NCI-H1417 (cell line): ENCODE data around the gene EPG5.
"Not testable (repeated sequence)": the region's sequence is repeated elsewhere in the genome, so short reads cannot be mapped to it uniquely, and the experiment has no call there.

Experiments used
- DNase-seq, 3 experiments: peaks; one replicate each; lab custom pipeline; 2025; lab: John Stamatoyannopoulos, UW

EPG5 gene

DNA sequence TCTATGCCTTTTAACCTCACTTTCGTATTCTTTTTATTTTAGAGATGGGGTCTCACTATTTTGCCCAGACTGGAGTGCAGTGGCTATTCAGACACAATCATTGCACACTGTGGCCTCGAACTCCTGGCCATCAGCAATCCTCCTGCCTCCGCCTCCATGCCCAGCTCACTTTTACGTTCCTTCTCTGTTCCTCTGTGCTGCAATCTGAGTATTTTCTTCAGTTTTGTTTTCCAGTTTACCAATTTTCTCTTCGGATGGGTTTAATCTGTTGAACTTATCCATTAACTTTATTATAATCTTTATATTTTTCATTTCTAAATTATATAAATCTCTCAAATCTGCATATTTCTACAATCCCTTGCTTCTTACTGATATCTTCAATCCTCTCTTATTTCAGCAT is 103.0 kb downstream of the EPG5 start:
- no peak for DNase-seq

DNA sequence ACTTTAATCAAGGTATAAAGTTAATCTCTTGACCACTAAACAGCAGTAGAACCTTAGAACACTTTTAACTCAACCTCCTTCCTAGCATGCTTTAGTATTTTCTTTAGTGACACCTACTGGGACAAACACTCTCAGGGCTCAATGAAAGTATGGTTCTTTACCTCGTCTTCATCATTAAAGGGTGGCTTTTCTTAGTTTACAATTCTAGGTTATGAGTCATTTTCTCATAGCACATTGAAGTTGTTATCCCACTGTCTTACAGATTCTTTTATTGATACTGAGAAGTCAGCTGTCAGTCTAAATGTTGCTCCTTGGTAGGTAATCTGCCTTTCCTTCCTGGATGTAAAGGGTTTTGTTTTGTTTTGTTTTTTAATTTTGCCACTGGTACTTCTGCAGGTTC is 103.7 kb downstream of the EPG5 start:
- no peak for DNase-seq

DNA sequence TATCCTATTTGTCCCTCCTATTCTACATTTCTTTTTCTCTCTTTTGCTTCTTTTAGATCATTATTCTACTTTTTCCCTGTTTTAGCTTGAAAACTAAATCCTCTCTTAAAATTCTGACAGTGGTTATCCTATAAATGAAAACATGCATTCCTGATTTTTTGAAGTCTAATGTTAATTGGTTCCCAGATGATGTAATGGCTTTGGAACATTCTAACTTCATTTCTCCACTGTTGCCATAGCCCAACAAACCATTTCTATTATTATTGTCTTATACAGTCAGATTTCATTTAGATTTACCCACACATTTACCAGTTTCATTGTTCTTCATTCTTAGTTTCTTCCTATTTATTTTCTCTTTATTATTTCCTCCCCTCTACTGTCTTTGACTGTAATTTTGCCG is 105.2 kb downstream of the EPG5 start:
- no peak for DNase-seq

DNA sequence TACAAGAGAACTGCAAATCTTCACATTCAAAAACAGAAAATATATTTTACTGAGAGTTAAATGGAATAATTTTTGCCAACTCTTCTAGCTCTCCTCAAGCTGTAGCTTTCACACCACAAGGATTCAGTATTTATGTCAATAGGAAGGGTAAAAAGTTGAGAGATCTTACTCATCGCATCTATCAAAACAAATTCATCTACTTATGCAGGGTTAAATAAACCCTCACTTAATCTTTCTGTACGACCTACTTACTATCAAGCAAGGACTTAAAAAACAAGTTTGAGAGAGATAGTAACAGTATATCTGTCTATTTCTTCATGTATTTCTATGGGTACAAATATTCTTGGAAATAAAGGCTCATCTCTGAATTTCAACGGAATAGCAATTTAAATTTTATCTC is 106.2 kb downstream of the EPG5 start:
- DNase-seq = no peak

DNA sequence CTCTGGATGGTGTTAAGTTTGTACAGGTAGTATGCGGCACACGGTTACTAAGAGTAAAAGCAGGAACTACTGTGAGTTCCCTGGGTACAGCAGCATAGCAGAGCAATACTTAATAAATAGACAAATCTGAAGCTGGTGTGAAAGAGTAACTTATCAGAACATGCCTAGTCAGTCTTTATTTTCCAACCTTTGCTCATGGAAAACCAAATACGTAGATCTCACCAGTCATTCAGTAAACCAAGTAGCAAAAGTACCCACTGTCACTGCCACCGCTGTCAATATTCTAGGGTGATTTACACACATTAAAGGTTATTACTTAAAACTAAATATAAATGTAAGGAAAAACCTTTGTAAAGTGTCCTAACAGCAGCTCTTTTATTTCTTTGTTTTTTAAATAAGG is 106.6 kb downstream of the EPG5 start:
- DNase-seq = no peak

DNA sequence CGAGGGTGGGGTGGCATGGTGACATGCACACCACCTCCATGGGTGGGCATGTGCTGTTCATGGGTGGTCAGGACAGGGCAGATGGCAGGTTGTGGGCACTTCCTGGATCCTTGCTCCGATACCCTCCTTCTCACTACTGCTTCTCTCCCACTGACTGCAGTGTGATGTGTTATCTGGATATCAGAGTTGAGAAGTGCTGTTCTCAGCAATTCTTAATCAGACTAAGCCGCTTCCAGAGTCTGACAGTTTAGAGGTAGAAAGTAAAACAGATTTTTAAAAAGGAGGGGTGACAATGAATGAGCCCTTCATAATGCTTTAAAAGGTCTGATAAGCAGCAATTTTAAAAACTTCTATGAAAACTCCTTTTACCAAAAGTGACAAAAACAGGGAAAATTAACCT is 107.8 kb downstream of the EPG5 start:
- DNase-seq = no peak

DNA sequence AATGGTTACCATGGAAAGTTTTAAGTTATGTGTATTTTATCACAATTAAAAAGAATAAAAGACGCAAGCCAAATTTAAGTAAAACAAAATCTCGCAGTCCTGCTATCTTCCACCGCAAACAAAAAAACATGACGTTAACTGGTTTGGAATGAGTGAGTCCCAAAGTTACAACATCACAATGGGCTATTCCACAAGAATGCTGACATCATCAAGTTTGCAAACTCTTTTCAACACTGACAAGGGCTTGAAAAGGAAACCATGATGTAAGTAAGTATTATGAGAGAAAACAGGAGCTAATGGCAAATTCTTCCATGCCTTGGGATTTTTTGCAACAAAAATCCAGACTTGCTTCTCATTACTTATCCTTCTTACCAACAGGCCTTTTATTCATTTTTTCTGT is 110.6 kb downstream of the EPG5 start:
- DNase-seq = no peak

DNA sequence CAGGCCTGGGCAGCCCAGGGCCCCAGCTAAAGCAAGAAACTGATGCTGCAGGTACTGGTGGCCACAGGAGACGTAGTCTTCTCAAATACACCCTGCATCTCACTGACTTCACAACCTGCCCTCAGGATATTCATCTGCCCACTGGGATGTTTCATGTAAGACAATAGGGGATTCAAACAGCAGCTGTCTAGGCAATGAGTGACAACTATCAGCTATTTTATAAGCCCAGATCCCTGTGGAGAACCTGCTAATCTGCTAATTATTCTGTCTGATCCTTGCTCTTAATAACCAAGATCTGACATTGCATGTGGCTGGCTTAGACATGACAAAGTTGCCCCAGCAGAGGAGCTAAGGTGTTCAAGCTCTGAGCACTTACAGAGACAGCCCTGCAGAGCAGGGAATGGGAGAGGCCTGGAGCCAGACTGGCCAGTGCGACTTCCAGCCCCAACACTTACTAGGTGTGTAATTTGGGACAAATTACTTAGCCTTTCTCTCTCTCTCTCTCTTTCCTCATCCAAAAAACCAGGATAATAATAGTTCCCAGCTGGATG is 113.0 kb downstream of the EPG5 start:
- peak in 1 of 3 experiments; percentile 34 for DNase-seq

DNA sequence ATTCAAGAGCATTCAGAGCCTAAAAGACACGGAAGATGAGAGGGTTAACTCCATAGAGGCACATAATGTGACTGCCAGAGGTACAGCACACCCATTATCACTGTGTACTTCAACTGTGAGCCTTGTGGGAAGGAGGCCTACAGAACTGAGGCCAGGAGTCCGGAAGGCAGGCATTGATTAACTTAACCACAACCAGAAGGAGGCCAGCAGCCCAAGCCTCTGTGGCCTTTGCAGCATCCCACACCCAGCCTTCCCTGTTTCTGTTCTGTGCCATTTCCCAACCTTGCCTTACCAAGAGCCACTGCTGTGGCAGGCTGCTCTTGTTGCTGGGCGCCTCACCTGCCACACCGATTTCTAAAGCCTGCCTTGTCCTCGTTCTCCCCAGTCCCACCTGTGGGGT is 114.5 kb downstream of the EPG5 start:
- DNase-seq = no peak

DNA sequence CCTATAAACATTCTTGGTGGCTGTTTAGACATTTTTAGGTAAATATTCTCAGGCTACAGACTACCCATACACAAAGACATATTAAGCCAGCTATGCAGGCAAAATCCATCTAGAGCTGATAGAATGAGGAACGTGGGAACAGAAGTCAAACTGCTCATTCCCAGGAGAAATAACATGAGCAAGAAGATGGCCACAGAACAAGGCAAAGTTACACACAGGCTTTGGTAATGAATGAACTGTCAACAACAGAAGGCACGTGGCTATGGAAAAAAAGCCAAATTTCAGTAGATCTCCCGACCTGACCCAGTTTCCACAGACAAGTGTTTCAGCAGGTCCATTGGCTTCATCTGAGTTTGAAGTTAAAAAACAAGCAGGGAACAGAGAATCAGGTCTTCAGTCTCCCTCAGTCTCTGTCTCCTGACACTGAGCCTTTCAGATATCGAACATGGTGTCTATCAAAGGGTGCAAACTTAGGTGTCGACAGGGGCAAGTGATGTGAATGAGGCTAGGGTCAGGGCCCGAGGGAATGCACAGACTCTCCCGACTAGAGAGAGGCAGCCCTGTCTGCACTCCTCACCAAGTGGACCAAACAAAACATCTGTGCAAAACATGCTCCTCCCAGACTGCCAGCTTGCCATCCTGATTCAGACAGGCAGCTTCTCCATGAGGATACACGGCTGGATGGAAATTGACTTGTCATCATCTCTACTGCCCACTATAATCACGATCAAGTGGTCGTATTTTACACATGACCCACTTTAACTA is 115.8 kb downstream of the EPG5 start:
- no peak for DNase-seq

DNA sequence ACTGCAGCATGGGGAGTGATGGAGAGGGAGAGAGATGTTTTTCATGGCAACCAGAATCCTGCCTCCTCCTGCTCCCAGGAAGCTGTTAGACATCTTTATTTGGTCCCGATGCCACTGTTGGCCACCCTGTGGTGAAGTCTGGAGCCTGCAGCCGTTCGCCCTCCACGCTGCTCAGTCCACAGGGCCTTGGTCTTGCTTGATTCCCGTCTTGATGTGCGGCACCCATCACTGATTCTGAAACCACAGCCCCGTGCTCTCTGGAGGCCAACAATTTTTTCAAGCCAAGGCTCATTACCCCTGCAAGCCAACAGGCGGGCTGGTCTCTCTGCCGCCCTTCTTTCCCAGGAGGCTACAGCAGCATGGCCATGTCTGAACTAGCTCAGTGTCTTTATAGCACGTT is 117.1 kb downstream of the EPG5 start:
- peak in 1 of 3 experiments; percentile 9 for DNase-seq

DNA sequence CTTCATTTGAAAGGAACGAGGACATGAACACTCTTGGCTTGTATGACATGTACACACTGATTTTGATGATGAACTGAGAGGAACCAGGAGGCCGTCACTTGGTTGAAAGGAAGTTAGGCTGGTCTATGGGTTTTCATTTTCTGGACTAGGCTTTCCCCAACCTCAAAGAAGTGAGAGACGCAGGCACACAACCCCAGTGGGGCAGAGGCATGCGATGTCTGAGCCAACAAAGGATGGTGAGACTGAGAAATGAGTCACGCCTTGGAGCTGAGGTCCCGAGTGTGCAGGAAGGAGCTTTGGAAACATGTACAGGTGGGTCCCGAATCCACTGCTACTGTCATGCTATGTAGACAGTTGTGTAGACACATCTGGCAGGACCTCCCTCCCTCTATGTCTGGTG is 117.6 kb downstream of the EPG5 start:
- no peak for DNase-seq

DNA sequence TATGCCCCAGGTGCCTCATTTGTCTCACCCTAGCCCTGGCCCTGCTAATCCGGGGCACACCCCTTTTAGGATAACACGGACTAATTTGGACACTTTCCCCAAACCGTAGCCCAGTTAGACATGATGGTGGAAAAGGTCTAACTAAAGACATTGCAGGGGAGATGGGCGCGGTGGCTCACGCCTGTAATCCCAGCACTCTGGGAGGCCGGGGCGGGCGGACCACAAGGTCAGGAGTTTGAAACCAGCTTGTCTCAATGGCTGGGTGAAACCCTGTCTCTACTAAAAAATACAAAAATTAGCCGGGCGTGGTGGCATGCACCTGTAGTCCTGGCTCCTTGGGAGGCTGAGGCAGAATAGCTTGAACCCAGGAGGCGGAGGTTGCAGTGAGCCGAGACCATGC is 118.5 kb downstream of the EPG5 start:
- DNase-seq = not testable (repeated sequence)

DNA sequence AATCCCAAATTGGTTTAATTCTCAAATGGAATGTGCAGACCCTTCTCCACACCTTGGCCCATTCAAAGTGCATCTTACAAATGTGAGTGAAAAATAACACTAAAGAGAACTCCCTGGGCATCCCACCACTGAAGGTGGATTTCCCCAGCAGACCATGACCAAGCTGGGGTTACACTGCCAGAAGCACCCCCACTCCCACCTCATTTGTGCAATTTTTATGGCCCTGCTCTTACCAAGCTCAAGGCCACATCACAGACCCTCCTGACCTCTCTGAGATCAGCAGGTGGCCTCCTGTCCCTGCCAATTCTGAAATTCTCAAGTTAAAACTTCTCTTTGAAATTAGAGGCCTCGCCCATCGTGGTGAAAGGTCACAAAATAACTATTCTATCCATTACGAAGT is 120.0 kb downstream of the EPG5 start:
- DNase-seq = no peak

DNA sequence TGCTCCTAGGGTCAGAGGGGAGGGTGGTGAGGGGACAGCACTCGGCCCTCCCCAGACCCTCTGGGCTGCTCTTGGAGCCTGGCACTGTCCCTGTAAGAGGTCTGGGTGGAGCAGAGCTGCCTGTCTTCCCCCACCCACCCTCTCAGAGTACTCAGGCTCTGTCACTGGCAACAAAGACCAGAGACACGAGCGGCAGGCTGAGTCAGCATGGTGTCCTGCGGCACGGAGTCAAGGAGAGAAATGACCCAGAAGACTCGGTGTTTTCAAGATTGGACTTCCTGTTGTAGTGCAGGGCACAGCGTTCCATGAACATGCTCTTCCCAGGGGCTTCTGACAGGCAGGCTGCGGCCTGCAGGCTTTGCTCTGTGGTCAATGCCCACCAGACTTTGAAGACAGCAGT is 121.7 kb downstream of the EPG5 start:
- no peak for DNase-seq

DNA sequence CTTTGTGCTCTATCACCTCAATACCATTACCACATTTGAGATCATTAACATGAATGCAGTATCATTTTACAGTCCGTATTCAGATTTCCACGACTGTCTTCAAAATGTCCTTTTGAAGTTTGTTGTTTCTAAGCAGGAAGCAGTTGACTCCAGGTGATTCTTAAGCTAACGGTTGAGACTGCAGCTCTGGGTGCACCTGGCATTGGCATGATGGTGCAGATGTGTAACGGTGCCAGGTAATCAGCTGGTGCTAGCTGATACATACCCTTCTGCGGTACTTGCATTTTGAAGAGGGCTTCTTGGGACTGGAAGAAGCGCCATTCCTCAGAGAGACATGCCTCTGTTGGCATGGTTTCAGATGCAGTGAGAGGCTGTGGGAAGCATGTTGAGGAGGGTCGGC is 122.2 kb downstream of the EPG5 start:
- DNase-seq = peak in 1 of 3 experiments; percentile 39

DNA sequence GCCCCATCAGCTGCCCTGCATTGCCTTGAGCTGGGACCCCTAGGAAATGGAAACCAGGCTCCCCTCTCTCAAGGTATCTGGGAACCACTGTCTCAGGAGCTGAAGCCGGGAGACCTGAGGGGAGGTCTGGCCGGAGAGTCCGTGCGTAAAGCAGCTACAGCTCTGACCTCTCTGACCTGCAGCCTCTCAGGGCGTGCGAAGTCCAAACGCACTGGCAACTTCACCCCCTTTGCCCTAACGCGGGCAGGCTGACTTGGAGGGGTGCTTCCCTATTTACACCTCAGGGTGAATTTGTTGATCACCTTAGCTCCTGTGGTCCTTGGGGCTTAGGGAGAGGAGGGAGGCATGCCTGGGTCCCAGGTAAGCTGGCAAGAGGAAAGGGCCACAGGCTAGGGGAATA is 124.1 kb downstream of the EPG5 start:
- no peak for DNase-seq

DNA sequence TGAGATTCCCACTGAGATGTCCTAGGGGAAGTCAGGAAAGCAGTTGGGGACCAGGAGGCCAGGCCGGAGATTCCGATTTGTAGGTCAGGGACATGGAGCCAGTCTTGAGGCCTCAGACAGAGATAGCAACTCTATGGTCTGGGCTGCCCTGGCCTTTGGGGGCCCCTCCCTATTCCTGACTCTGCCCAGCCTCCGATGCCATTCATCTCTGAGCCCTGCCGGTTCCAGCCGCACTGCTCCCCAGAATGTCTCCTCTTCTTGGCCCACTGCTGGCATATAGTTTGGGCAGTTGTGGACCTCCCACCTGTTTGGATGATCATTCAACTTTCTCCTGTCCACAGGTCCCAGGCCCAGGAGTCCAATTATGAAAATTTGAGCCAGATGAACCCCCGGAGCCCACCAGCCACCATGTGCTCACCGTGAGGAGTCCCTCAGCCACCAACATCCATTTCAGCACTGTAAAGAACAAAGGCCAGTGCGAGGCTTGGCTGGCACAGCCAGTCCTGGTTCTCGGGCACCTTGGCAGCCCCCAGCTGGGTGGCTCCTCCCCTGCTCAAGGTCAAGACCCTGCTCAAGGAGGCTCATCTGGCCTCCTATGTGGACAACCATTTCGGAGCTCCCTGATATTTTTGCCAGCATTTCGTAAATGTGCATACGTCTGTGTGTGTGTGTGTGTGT is 125.2 kb downstream of the EPG5 start:
- no peak for DNase-seq

DNA sequence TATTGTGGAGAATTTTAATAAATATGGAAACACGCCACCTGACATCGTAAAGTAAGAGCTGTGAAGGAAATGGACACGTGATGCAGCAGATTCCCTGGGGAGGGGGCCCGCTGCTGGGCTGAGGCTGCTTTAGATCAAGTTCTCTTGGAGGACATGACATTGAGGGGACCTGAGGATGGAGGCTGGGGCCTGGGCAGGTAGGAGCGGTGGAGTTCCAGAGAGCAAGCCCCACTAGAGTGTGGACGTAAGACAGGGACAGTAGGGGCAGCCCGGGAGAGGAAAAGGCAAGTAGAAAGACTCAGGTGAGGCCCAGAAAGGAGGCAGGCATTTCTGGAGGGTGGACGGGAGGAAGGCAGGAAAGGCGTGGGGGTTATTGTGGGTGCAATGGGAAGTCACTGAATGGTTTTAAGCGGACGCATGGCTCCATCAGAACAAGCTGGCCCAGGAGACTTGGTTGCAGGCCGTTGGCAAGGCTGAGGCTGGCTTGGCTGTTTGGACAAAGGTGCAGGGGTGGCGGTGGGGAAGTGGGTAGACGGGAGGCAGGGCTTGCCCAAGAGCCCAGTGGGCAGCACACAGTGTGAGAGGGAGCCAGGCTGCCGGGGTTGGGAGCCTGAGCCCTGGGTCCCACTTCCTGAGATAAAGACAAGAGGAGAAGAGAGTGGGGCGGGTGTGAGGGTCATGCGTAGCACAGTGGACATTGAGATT is 125.9 kb downstream of the EPG5 start:
- no peak for DNase-seq

DNA sequence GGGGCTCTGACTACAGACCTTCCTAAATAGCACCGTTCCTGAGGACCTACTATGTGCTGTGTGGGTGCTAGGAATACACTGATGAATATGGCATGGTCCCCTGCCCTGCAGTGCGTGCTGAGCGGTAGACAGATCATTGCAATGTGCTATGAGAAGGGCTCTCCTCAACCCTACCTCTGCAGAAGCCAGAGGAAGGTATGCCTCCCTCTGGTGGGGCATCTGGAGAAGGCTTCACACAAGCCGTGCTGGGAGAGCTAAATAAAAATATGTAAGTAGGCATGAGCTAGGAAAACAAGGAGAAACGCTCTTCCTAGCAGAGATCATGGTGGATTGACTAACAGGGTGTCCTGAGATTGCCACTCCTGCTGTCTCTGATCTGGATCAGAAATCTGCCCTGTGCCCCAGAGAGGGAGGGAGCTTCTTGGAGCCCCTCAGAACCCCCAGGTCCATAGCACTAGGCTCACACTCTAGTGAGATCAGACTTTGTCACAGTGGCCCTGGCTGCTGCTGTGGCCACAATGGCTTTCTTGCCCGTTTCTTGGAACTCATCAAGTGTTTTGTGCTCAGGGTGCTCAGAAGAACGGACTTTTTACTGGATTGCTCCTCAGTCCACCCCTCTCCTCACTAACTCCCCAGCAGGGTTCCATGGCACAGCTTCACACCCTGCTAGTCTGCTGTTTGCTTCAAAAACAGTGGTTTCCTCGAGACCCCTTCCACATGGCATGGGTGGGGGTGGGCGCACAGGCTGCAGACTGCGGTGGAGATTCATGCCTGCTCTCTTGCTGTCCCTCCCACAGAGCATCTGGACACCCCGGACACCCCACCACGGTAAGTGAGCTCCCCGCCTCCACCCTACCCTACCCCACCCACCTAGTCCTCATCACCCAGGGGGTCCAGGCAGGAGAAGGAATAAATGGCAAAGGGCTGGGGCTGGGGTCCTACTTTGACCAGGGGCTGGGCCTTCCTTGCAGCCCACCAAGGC is 127.4 kb downstream of the EPG5 start:
- DNase-seq = peak; percentile 6 to 69 (median 46)

DNA sequence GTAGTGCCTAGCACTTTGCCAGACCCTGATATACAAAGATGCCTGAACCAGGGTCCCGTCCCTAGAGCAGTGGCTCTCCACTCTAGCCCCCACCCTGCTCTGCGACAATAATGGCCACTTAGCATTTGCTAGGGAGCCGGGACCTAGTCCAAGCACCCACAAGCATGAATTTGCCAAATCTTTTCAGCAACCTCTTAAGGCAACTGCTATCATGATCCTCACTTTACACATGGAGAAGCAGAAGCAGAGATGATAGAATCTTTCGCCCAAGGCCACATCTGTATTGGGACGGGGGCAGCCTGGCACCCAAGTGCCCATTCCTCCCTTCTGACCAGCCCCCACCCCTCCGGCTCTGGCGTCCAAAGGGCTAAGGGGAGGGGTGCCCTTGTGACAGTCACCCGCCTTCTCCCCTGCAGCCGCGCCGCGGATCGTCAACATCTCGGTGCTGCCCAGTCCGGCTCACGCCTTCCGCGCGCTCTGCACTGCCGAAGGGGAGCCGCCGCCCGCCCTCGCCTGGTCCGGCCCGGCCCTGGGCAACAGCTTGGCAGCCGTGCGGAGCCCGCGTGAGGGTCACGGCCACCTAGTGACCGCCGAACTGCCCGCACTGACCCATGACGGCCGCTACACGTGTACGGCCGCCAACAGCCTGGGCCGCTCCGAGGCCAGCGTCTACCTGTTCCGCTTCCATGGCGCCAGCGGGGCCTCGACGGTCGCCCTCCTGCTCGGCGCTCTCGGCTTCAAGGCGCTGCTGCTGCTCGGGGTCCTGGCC is 128.6 kb downstream of the EPG5 start:
- peak in 2 of 3 experiments; percentile 76 for DNase-seq
